HepG2 (cell line): ENCODE measurements around the gene RHBDD1. TPM values are rescaled to one million over a fixed set of nuclear protein-coding genes. Genes with fewer than 3 reads are reported as not detected.

Source experiments
- ATAC-seq: fragments of 200-7000 bp; cut with Tn5 transposase; 3 replicates; pipeline ENCODE4 v1.9.1; 2020; ENCODE audit warnings: mild to moderate bottlenecking, moderate library complexity
- BruUV-seq: library from RNA; stranded (reverse); fragments of 400-500 nt; replicated peaks from 2 replicates; lab custom pipeline; 2021; lab: Mats Ljungman, UMichigan
- CTCF ChIA-PET: fragments of 300-600 bp; formaldehyde crosslinking; extraction: SDS; loops from one replicate; lab custom pipeline; 2021; ENCODE audit warnings: low total read pairs, inconsistent platforms, low intra/inter-chr PET ratio; lab: Yijun Ruan, JAX
- POLR2A ChIA-PET: fragments of 350-600 bp; sonication (Branson Sonifier 250); formaldehyde crosslinking; loops from one replicate; lab custom pipeline; 2020; ENCODE audit warnings: antibody characterized with exemption, inconsistent platforms; lab: Yijun Ruan, JAX
- DNase-seq: peaks from one replicate; pipeline ENCODE4 v3.0.0-alpha.2; 2015; ENCODE audit warnings: low spot score
- FAIRE-seq: peaks from 3 replicates; lab custom pipeline; 2011; peaks lifted over from hg19 to GRCh38; lab: Jason Lieb, UNC
- H2AFZ ChIP-seq: one replicate; pipeline ENCODE4 v1.6.1; 2011; ENCODE audit warnings: low read length, inconsistent platforms
- H3K27ac ChIP-seq: fragments of 300-600 bp; 3 replicates; pipeline ENCODE4 v1.8.0; 2011; ENCODE audit warnings: mixed run types, mild to moderate bottlenecking, mixed read lengths, low read length, inconsistent platforms; ENCODE audit not compliant: insufficient read depth; ENCODE audit errors: extremely low read length
- H3K27me3 ChIP-seq, 2 experiments: fragments of 200-600 bp in 1 of 2; 2 replicates in 1 of 2; 3 replicates in 1 of 2; pipeline versions ENCODE4 v1.6.0 to v1.8.0; 2011; ENCODE audit warnings: low read length in 2 of 2, mild to moderate bottlenecking in 2 of 2, moderate library complexity in 2 of 2, inconsistent platforms in 1 of 2; ENCODE audit not compliant: insufficient read depth in 2 of 2, control insufficient read depth in 1 of 2
- H3K36me3 ChIP-seq, 2 experiments: fragments of 200-600 bp in 1 of 2; replicated peaks in 1 of 2; 2 replicates in 1 of 2; 3 replicates in 1 of 2; pipeline versions ENCODE4 v1.5.1 to v1.8.0; 2011; ENCODE audit warnings: low read length in 2 of 2, inconsistent platforms in 1 of 2; ENCODE audit not compliant: insufficient read depth in 2 of 2, control insufficient read depth in 1 of 2
- H3K4me1 ChIP-seq: 2 replicates; pipeline ENCODE4 v1.5.1; 2012; ENCODE audit warnings: low read length, inconsistent platforms; ENCODE audit not compliant: insufficient read depth
- H3K4me2 ChIP-seq: 2 replicates; pipeline ENCODE4 v1.6.0; 2011; ENCODE audit warnings: low read depth, low read length, inconsistent platforms
- H3K4me3 ChIP-seq, 3 experiments: fragments of 200-600 bp in 1 of 3; sonication (generic), shearing (Covaris generic) in 1 of 3; replicated peaks in 1 of 3; 2 replicates each; pipeline ENCODE4 v1.5.1; 2011 to 2016; ENCODE audit warnings: low read length in 3 of 3, inconsistent platforms in 2 of 3, low read depth in 2 of 3, mild to moderate bottlenecking in 2 of 3, control low read depth in 1 of 3, mixed read lengths in 1 of 3; ENCODE audit not compliant: insufficient read depth in 1 of 3
- H3K79me2 ChIP-seq: one replicate; pipeline ENCODE4 v1.6.1; 2011; ENCODE audit warnings: low read length, inconsistent platforms; ENCODE audit not compliant: insufficient read depth
- H3K9ac ChIP-seq: 2 replicates; pipeline ENCODE4 v1.6.0; 2011; ENCODE audit warnings: mild to moderate bottlenecking, low read depth, low read length, inconsistent platforms; ENCODE audit not compliant: insufficient read depth
- H3K9me3 ChIP-seq: 2 replicates; pipeline ENCODE4 v1.5.1; 2012; ENCODE audit warnings: mild to moderate bottlenecking, low read length
- H4K20me1 ChIP-seq: 2 replicates; pipeline ENCODE4 v1.6.0; 2011; ENCODE audit warnings: inconsistent platforms, mild to moderate bottlenecking, low read length, moderate library complexity; ENCODE audit not compliant: insufficient read depth
- ATF3 ChIP-seq: sonication (generic); formaldehyde crosslinking; IDR thresholded peaks from 2 replicates; pipeline ENCODE4 v1.4.0; 2020; ENCODE audit warnings: missing genetic modification reagents
- ATF7 ChIP-seq, 2 experiments: fragments of 450-650 bp in 1 of 2; sonication (generic) in 1 of 2; formaldehyde crosslinking in 1 of 2; IDR thresholded peaks; 2 replicates each; pipeline versions ENCODE4 v1.4.0 to v1.6.1; 2016 to 2020; ENCODE audit warnings: antibody characterized with exemption in 1 of 2, mild to moderate bottlenecking in 1 of 2, missing genetic modification reagents in 1 of 2
- CEBPG ChIP-seq: IDR thresholded peaks from 2 replicates; pipeline ENCODE4 v1.6.1; 2016
- FOSL1 ChIP-seq: sonication (generic); formaldehyde crosslinking; IDR thresholded peaks from 2 replicates; pipeline ENCODE4 v1.9.0; 2021; ENCODE audit warnings: missing genetic modification reagents, borderline replicate concordance
- HES4 ChIP-seq: sonication (generic); formaldehyde crosslinking; IDR thresholded peaks from 2 replicates; pipeline ENCODE4 v1.9.0; 2021; ENCODE audit warnings: mild to moderate bottlenecking, missing genetic modification reagents, borderline replicate concordance
- SOX13 ChIP-seq, 3 experiments: fragments of 450-650 bp in 1 of 3; sonication (generic) in 1 of 3; formaldehyde crosslinking in 1 of 3; IDR thresholded peaks in 2 of 3; conservative IDR thresholded peaks in 1 of 3; 2 replicates each; pipeline versions ENCODE4 v1.5.0 to v1.6.1; 2016 to 2020; ENCODE audit warnings: antibody characterized with exemption in 1 of 3, mild to moderate bottlenecking in 1 of 3, missing compliant biosample characterization in 1 of 3, missing genetic modification reagents in 1 of 3, moderate library complexity in 1 of 3
- ZBTB38 ChIP-seq: sonication (generic); formaldehyde crosslinking; IDR thresholded peaks from 2 replicates; pipeline ENCODE4 v1.5.1; 2020; ENCODE audit warnings: mild to moderate bottlenecking, missing genetic modification reagents
- ZFP90 ChIP-seq: sonication (generic); formaldehyde crosslinking; IDR thresholded peaks from 2 replicates; pipeline ENCODE4 v1.8.0; 2022; ENCODE audit warnings: missing genetic modification reagents, mild to moderate bottlenecking, inconsistent platforms, borderline replicate concordance
- ZKSCAN5 ChIP-seq: sonication (generic); formaldehyde crosslinking; IDR thresholded peaks from 2 replicates; pipeline ENCODE4 v1.5.1; 2020; ENCODE audit warnings: mild to moderate bottlenecking, missing genetic modification reagents
- ZNF513 ChIP-seq: sonication (generic); formaldehyde crosslinking; conservative IDR thresholded peaks from 2 replicates; pipeline ENCODE4 v1.5.0; 2020; ENCODE audit warnings: missing genetic modification reagents
- ZNF615 ChIP-seq: sonication (generic); formaldehyde crosslinking; IDR thresholded peaks from 2 replicates; pipeline ENCODE4 v1.5.0; 2020; ENCODE audit warnings: mild to moderate bottlenecking, missing genetic modification reagents, borderline replicate concordance
- ZNF670 ChIP-seq: sonication (generic); formaldehyde crosslinking; IDR thresholded peaks from 2 replicates; pipeline ENCODE4 v1.8.0; 2022; ENCODE audit warnings: mild to moderate bottlenecking, missing genetic modification reagents, borderline replicate concordance
- ZNF678 ChIP-seq: sonication (generic); formaldehyde crosslinking; IDR thresholded peaks from 2 replicates; pipeline ENCODE4 v1.4.0; 2020; ENCODE audit warnings: mild to moderate bottlenecking, missing genetic modification reagents
- ZNF703 ChIP-seq: sonication (generic); formaldehyde crosslinking; IDR thresholded peaks from 2 replicates; pipeline ENCODE4 v1.5.1; 2020; ENCODE audit warnings: missing genetic modification reagents, mild to moderate bottlenecking, moderate library complexity, borderline replicate concordance
- ZNF749 ChIP-seq: sonication (generic); formaldehyde crosslinking; IDR thresholded peaks from 2 replicates; pipeline ENCODE4 v1.8.0; 2022; ENCODE audit warnings: mild to moderate bottlenecking, missing genetic modification reagents, moderate library complexity, borderline replicate concordance
- whole genome bisulfite sequencing: methylation state at CpG from one replicate; pipeline ENCODE4 v1.1.6; 2017; ENCODE audit warnings: low lambda C conversion rate; 5-methylcytosine and 5-hydroxymethylcytosine counted together
- in situ Hi-C: cut with HindIII; loops from 2 replicates; pipeline ENCODE4 v1.10.0; 2017; ENCODE audit warnings: low pct_unique_long_range_greater_than_20kb; ENCODE audit not compliant: extremely low pct_ligation_motif_present
- intact Hi-C: fragments of 100-400 bp; cut with micrococcal nuclease; formaldehyde crosslinking; loops from one replicate; pipeline ENCODE4 v1.10.0; 2022; ENCODE audit not compliant: unreplicated experiment
- polyA plus RNA-seq, 8 experiments: library from polyadenylated mRNA; depleted of rRNA in 3 of 8; stranded (reverse) in 7 of 8; unstranded in 1 of 8; fragments of >200 nt; fragmentation: Illumina TruSeq in 4 of 8; extraction: Trizol in 4 of 8; gene quantifications; 2 replicates each; pipeline versions ENCODE4 v1.2.1 to v1.2.3, GENCODE V29; 2011 to 2016; ENCODE audit warnings: low read depth in 4 of 8, missing spikeins in 1 of 8, mixed read lengths in 1 of 8; ENCODE audit not compliant: insufficient read depth in 1 of 8
- total RNA-seq, 5 experiments: library from RNA; depleted of rRNA; stranded (reverse); fragments of >200 nt; fragmentation: Illumina TruSeq; extraction: Trizol; gene quantifications; 2 replicates each; pipeline ENCODE4 v1.2.3, GENCODE V29; 2016; ENCODE audit warnings: low read depth in 1 of 5
- TF ChIP-seq, protein P1 (sequence below): sonication (generic); formaldehyde crosslinking; IDR thresholded peaks from 2 replicates; pipeline ENCODE4 v1.4.0; 2020; ENCODE audit warnings: low read depth, missing genetic modification reagents

The RHBDD1 gene
- total and polyA plus RNA-seq, 2 of the 13 experiments (the other 11 are each of a cell fraction or from before 2014, with no cell fraction given) = 8.2 to 9.5 TPM

DNA sequence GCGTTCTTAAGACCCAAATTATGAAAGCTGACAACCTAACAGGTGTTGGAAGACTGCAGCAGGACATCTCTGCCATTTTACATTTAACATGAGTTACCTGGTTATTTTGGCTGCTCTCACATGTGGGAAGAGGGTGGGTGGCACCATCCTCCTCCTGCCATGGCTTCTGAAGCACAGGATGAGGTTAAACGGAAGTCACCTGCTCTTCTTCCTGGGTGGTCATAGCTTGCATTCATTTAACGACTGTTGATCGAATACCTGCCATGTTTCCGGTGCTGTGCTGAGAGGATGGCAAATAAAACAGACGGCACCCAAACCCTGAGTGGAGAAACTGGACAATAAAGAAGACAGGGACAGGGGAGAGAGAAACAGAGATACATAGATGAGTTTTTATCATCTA lies 118.0 kb downstream of the RHBDD1 start:
- Histone ChIP-seq H3K4me2 (no peak overlapping the region), H3K9ac (no peak overlapping the region), H3K4me1 (peaks cover 12% of the 10 kb centered on the region), H4K20me1 (no peaks in the 10 kb centered on the region), H3K4me3 (no peak overlapping the region), H3K79me2 (no peaks in the 10 kb centered on the region), H2AFZ (no peak overlapping the region), H3K27ac (no peak overlapping the region), H3K36me3 (no peaks in the 10 kb centered on the region), H3K9me3 (no peaks in the 10 kb centered on the region), H3K27me3 (no peaks in the 10 kb centered on the region)
- DNase-seq (no peak), ATAC-seq (no peak), FAIRE-seq (no peak)
- WGBS = 81% methylated on average over 6 of the region's 6 CpGs
- in situ Hi-C loops (no loop called here), intact Hi-C loops (no loop called here)
- POLR2A ChIA-PET = no interaction called here
- no TSS peak for BruUV-seq
- CTCF ChIA-PET = no interaction called here
- TF ChIP-seq ZNF615 (CRISPR knock-in tag) (no peak), FOSL1 (CRISPR knock-in tag) (no peak), ZFP90 (no peak), ZNF678 (CRISPR knock-in tag) (no peak), ATF7 (IDR thresholded peaks at IDR 0.05) (no peak), ATF7 (CRISPR knock-in tag; IDR thresholded peaks at IDR 0.05) (no peak), ZNF513 (no peak), ZNF703 (CRISPR knock-in tag) (no peak), SOX13 (IDR thresholded peaks at IDR 0.05) (no peak), SOX13 (CRISPR knock-in tag; conservative IDR thresholded peaks at IDR 0.05 in 1 of 2, IDR thresholded peaks at IDR 0.05 in 1 of 2) (no peak), ZNF749 (CRISPR knock-in tag) (no peak), ZNF670 (CRISPR knock-in tag) (no peak), CEBPG (no peak), ZKSCAN5 (CRISPR knock-in tag) (no peak), HES4 (CRISPR knock-in tag) (no peak), ATF3 (CRISPR knock-in tag) (no peak), ZBTB38 (CRISPR knock-in tag) (no peak)
- TF ChIP-seq, protein P1, sequence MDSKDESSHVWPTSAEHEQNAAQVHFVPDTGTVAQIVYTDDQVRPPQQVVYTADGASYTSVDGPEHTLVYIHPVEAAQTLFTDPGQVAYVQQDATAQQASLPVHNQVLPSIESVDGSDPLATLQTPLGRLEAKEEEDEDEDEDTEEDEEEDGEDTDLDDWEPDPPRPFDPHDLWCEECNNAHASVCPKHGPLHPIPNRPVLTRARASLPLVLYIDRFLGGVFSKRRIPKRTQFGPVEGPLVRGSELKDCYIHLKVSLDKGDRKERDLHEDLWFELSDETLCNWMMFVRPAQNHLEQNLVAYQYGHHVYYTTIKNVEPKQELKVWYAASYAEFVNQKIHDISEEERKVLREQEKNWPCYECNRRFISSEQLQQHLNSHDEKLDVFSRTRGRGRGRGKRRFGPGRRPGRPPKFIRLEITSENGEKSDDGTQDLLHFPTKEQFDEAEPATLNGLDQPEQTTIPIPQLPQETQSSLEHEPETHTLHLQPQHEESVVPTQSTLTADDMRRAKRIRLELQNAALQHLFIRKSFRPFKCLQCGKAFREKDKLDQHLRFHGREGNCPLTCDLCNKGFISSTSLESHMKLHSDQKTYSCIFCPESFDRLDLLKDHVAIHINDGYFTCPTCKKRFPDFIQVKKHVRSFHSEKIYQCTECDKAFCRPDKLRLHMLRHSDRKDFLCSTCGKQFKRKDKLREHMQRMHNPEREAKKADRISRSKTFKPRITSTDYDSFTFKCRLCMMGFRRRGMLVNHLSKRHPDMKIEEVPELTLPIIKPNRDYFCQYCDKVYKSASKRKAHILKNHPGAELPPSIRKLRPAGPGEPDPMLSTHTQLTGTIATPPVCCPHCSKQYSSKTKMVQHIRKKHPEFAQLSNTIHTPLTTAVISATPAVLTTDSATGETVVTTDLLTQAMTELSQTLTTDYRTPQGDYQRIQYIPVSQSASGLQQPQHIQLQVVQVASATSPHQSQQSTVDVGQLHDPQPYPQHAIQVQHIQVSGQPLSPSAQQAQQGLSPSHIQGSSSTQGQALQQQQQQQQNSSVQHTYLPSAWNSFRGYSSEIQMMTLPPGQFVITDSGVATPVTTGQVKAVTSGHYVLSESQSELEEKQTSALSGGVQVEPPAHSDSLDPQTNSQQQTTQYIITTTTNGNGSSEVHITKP = no peak
